Activated T-helper 1 cell treated with Interleukin-2 at 50 U/mL for 16 hours (primary cell): ENCODE measurements around the gene VWF.

Source experiments
- DNase-seq: peaks from one replicate; pipeline ENCODE4 v3.0.0-alpha.2; 2020; ENCODE audit warnings: low read depth

VWF gene

DNA sequence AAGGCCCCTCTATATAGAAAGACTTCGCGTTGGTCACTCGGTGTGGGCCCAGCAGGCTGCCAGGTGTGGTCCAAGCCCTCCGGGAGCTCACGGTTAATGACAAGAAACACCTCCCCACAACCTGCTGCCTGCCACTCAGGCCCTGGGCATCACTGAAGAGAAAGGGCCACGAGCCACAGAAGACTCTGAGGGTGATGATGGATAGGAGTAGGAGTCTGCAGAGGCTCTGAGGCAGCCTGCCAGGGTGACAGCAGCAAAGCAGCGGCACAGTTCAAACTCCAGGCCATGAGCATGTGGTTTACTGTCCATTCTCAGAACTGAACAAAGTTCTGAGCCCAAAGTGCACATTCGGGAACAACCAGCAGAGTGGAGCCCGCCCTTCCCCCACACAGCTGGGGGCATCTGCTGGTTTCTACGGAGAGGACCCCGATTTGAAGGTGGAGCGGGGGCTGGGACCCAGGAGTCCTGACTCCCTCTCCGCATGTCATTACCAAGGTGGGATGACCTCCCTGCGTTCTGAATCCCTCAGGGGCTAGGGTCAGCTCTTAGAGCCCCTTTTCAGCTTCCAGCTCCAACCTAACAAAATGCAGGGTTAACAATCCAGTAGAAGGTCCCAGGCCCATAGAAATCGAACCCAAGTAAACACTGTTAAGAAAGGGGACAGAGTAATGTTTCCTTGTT, 65.8 kb downstream of the VWF start:
- no peak for DNase-seq

DNA sequence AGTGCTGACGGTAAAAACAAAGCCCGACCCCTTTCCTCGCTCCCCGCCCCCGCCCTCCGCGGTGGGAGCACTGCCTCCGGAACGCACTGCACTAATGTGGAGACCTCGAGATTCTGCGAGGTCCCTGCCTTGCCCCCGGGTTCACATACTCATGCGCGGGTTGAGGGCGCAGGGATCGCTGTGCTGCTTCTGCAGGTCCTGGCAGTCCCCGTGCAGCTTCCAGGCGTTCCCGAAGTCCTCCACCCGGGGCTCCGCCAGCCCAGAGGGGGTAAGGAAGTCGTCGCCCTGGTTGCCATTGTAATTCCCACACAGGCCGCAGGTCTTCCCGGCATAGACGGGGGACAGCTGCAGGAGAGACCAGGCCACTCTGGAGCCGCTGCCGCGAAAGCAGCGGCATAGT, 66.8 kb downstream of the VWF start:
- no peak for DNase-seq

DNA sequence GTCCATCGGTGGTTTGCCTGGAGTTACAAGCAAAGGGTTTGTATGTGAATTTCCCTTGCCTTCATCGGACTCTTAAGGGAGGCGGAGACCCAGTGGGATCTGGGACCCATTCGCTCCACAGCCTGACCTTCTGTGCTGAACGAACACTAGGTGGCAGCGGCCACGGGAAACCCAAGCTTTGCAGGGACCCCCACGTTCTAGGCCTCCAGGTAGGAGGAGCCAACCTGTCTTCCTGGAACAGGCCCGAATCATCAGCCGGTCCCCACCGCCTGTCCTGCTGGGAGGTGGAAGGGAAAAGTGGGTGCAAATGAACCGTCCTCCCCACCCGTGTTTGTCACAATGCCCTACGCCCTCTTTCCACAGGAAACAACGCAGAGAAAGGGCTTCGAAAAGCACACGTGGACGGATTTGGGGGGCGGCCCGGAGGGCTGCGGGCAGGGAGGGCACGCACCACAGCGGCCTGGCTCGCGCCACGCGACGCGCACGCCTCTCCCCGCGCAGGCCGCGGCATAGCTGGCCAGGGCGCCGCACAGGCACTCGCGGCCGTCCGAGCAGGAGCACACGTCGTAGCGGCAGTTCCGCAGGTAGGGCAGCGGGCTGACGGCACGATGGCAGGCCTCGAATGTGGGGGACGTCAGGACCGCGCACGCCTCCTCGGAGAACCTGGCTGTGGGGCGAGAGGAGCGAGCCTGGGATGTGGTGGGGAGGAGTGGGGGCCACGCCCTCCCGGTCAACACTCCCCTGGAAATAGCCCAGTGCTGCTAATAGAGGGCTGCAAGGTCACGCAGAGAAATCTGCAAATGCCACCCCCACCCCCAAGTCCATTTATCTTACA, 67.8 kb downstream of the VWF start:
- DNase-seq: no peak

DNA sequence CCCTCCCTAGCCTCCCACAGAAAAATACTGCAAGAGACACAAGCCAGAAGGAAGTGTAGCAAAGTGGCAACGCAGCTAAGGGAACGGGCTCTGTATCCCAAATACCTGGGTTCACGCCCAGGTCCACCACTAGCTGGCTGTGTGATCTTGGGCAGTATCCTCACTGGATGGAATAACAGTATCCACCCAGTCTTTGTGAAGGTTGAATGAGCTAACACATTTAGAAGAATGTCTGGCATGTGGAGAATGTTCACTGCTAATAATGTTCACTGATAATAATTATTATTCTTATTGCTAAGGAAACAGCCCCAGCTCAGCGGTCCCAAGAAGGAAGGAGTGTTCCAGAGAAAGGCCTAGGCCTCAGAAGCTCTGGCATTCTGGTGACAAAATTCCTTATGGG, 70.9 kb downstream of the VWF start:
- DNase-seq: no peak

DNA sequence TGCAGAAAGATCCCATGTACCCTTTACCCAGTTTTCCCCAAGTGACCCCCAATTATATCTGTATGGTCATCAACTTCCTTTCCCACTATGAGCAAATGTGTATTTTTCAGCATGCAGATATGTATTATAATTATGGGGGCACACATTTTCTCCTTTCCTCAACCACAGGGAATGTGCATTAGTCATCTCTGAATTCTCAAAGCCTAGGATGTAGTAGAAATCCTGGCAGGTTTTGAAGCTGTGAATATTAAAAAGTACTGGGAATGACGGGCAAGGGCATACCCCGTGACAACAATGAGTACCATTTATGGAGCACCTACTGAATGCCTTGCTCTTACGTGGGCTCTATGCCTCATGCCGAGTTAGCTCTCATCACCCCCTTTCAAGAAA, 71.5 kb downstream of the VWF start:
- DNase-seq: no peak

DNA sequence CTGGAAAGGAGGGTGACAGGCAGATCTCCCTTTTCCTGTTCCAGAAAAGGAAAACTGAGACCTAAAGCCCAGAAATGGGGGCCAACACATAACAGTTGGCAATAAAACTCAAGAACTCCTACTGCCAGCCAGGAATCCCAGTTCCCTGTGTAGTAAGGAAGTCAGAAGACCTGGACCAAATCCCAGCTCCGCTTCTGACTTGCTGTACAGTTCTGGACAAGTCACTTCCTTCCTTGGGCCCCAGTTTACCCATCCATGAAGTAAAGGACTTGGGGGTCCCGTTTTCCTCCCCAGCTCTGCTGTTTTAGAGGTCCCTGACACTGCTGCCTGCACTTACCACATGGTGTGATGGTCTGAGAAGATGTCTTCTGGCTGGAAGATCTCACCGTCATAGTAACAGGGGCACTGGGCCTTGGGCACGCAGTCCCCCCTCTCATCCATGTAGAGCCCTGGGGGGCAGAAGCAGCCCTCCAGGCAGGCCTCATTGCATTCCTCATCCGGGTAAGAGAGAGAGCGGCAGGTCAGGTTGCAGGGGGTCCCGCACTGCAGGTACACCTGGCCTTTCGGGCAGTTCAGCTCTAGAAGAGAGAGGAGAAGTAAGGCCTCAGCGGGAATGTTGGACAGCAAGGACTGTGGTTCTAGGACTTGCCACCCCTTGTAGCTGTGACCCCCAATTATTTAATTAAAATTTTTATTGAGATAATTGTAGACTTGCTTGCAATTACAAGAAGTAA, 72.1 kb downstream of the VWF start:
- no peak for DNase-seq

DNA sequence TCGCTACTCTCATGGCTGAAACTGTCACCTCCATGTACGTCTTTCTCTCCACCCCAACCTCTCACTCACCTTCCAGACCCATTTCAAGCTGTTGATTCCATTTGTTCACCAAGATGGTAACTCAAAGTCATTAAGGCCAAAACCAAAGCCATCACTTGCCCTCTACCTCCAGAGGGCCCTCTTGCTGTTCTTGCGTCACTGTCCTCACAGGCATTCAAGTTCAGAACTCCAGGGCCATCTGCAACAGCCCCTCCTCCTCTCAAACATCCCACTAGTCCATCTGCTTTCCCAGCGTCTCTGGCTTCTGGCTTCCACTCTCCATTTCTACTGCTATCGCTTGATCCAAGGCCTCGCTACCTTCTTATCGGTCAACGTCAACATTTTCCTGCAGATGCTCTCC, 74.5 kb downstream of the VWF start:
- no peak for DNase-seq

DNA sequence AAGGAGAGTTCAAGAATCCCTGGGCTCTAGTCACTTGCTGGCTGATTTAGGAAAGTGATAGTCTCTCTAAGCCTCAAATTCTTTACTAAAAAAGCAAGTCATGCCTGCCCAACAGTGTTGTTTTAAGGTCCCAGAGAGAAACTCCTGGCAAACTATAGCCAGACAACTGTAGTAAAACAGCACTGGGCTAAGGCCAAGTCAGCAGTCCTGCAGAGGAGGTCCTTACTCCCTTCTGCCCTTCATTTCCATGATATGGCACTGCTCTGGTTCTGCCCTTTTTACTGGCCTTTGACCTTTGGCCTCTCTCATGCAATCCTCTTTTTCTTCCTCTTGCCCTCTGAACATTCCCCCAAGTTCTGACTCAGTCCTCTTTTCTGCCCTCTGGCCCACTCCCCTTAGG, 74.9 kb downstream of the VWF start:
- DNase-seq: no peak

DNA sequence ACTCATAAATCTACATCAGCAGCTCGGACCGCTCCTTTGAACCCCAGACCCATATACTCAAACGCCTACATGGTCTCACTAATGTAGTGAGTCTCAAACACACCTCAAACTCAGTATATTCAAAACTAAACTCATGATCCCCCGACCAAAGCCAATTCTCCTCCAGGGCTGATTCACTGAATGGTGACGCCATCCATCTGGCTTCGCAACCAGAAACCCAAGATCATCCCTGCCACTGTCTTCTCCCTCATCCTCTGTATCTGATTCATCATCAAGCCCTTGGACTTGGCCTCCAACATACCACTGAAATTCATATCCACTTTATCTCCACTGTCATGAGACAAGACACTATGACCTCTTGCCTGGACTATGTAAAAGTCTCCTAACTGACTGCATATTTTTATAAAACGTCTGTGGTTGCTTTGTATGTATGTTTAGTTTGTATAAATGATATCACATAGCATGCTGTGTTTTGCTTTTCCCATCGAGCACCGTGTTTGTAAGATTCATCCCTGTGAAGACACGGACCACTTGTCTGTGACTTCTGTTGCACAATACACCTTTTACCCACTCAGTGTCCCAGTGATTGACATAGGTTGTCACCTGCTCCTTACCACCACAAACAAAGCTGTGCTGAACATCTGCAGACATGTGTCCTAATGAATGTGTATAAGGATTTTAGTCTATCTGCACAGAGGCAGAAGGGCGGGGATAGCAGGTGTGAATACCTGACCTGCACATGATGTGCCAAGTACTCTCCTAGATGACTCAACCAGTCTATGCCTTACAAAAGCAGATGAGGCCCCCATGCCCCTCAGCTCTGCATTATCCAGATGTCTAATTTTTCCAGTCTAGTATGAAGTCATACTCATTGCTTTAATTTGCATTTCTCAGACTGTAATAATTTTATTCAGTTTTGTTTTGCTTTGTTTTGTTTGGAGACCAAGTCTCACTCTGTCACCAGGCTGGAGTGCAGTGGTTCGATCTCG, 76.9 kb downstream of the VWF start:
- no peak for DNase-seq

DNA sequence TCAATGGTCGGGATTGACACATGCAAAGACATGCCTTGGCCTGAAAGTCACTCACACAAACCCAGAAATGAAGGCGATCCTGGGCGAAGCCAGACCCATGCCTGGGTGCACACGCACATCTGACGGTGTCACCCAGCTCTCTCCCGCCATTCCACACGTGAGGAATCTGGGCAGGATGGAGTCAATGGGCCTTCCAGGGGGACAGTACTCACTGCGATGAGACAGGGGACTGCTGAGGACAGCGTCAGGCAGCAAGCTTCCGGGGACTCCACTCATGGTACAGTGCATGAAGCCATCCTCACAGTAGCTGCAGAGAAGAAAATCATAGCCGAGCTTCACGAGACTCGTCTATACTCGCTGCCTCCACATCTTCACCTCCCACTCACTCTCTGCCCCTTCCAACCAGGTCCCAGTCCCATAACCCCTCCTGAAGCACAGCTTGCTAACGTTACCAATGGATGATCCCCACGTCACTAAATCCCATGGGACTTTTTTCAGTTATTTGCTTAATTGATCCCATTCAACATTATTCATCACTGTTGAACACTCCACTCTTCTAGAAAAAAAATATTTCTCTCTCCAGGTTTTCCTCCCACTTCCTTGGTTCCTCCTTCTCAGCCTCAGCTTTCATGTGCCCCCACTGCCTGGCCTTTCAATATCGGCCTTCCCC, 77.8 kb downstream of the VWF start:
- no peak for DNase-seq

DNA sequence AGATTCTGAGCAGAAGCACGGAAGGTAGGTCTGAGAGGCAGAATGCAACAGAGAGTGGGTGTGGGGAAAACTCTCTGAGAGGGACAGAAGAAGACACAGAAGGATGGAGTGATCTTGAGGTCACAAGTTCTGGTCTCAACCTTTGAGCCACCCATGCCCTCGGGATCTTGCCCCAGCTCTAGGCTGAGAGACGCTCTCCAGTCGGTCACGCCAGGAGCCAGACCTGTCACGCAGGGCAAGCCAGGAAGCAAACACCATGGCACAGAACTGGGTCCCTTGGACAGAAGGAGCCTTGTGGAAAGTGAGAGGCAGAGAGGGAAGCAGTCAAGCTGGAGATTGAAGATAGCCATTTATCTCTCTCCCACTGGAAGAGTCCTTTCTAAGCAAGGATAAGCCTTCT, 79.0 kb downstream of the VWF start:
- DNase-seq: no peak

DNA sequence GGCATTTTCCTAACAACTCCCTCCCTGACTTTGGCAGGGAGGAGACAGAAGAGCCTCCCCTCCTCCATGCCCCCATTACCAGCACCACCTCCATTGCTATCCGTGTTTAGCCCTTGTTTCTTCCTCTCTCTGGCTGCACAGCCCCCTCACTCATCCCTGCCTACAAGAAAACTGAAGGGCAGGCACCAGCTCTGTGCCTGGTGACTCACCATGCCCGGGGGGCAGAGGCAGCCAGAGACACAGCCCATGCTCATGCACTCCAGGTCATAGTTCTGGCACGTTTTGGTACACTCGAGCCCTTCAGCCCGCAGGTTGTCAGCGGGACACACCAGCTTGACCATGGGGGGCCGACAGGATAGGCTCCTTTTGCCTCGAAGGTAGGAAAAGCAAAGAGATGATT, 80.4 kb downstream of the VWF start:
- no peak for DNase-seq

DNA sequence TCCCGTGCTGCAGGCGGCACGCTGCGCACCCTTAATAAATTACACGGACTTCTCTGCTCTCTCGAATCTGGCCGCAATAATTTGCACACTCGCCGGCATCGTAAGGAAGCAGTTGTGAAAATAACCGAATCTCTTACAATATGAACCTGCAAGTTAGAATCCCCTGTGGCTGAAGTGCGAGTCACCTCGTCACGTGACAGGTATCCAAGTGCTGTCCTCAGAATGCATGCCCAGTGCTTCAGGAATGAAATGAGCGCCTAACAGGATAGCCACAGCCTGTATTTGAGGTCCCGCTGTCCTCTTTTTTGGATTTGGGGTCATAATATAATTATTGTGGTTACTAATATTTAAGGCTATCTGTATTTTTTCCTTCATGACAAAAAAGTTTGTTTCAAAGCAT, 82.0 kb downstream of the VWF start:
- DNase-seq: no peak

DNA sequence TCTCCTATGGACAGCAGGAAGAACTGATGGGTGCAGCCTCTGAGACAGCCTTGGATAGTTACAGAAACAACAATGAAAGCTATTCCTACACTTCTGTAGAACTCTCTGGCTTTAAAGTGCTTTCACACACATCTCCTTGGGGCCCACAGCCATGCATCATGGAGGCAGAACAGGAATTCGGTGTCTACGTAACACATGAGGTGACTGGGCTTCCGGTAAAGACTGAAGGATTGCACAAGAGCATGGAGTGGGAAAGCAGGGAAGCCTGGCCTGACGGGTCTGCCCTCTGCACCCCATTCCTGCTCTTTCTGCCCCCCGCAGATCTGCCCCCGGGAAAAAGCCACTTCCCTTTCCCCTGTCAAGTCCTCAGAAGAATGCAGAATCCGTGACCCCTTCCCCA, 82.6 kb downstream of the VWF start:
- DNase-seq: no peak

DNA sequence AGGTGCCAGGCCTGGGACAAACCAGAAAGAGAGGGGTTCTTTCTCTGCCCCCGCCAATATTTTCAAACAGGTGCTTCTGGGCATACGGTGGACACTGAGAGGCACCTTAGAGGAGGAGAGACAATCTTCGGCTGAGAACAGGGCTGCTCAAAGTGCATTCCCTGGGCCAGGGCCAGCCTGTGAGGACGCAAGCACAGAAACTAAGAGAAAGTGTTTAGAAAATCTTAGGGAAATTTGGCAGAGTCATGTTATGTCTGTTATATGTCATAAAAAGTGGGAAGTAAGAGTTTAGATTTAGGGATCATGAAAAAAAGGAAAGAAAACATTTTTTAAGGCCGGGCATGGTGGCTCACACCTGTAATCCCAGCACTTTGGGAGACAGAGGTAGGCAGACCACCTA, 83.7 kb downstream of the VWF start:
- DNase-seq: no peak

DNA sequence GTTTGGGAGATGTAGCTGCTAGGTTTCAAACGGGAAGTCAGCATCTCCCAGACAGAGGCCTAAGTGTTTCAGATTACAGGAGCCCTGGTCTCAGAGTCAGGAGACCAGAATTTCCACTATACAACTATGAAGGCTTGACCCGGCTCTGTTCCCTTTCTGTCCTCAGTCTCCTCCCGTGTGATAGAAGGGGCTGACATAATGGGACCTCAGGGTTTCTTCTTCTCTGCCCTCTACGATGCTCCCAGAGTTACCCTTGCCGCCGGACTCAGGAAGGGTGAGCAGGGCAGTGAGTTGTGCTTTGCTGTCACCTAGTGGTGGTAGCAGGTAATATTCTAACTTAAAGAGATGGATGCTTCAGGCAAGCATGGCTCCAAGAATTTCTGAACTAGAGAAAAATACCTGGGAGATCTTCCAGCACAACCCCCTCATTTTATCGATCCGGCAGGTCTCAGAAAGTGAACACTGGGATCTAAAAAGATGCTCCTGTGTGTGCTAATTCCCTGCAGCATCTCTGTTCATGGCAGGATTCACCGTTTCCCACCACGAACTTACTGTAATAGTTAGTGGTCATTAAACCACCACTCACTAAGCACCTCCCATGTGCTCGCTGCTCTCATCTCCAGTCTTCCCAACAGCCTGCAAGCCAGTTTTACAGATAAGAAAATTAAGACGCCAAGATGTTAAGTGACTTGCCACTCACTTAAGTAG, 84.4 kb downstream of the VWF start:
- no peak for DNase-seq

DNA sequence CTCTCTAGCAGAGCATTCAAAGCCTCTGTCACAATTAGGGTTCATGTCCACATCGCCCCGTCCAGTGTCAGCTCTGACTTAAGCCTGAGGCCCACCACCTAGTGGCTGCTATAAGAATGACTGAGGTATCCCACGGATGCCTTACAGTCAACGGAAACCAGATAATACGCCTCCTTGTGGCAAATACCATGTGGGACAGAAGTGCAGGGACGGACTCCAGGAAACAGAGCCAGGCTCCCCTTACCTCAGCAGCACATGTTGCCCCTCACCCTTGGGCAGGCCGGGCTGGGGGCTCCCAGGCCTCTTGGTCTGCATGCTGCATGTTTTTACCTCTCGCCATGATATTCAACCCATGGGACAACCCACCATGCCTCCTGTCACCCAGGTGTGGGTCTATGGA, 86.3 kb downstream of the VWF start:
- no peak for DNase-seq

DNA sequence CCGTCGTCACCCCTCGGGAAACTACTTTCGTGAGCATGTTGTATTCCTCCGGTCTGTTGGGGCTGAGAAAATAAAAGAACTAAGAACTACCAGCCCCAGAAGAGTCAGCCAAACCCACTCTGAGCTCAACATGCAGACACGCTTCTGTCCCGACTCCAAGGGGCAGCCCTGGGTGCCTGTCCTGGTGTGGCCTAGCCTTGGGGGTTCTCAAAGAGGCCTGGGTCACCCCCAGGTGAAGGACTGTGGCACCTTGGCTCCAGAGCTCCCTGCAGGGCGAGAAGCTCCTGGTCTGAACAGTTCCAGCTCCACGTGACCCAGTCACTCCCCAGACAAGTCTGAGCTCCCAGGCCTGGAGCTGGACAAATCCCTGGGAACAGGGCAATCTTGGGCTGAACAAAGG, 87.0 kb downstream of the VWF start:
- DNase-seq: no peak

DNA sequence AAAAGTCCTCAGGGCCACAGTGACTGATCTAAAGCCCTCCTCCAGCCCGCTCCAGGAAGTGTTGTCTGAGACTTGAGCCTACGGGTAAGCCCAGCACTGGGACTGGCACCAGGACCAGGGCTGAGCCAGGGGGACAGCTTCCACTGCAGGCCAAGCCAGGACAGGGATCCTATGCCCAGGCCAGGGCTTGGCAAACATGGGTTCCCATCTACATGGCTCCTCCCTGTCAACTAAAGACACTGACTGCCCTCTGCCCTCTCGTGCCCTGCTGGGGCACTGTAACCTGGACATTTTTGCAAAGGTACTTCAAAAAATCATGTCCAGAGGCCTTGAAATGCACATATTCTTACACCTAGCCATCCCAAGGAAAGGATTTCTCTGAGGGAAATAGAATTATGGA, 88.0 kb downstream of the VWF start:
- no peak for DNase-seq

DNA sequence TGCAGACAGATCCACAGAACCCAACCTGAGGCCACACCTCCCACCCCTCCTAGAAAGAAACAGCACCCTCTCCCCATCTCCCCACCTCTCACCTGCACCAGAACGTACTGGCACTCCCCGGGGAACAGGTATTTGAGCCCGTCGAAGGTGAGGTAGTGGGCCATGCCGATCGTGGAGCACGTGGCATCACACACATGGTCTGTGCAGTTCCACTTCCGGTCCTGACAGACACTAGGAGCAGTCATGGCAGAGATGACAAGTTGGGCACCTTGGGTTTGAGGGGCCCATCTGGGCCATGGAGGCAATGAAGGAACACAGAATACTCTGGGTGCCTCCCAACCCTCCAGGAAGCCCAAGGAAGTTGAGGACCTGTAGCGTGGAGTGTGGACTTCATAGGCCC, 89.9 kb downstream of the VWF start:
- no peak for DNase-seq

DNA sequence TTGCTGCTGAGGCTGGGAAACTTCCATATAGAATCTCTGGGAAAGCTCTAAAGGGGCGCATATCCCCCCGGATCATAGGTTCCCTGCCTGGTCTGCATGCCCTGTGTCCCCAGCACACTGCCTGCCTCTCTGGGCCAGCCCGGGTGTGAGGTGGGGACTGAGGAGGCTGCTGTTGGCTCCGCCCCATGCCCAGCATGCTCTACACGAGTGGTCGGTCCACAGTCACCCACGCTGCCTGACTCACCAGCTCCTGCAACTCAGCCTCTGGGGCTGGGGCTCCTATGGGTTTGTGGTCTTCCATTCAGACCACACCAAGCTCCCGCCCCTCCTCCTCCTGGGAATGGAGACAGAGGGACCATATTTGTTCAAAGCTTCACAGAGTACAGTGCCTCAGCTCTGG, 90.9 kb downstream of the VWF start:
- DNase-seq: no peak
